Endothelial cell (in vitro differentiated cells): Measurements from ENCODE around the gene STK11. TPM values are rescaled to one million over a fixed set of nuclear protein-coding genes. Genes with fewer than 3 reads are reported as not detected.

ENCODE experiments used
- DNase-seq: peaks from one replicate; pipeline ENCODE4 v3.0.0; 2021; ENCODE audit warnings: low spot score
- H3K27ac Mint-ChIP-seq: one replicate; pipeline ENCODE4 v1.8.0; 2021; ENCODE audit warnings: mixed read lengths, inconsistent platforms; ENCODE audit not compliant: unreplicated experiment
- H3K27me3 Mint-ChIP-seq: one replicate; pipeline ENCODE4 v1.8.0; 2021; ENCODE audit warnings: mild to moderate bottlenecking, moderate library complexity, mixed read lengths, inconsistent platforms; ENCODE audit not compliant: unreplicated experiment
- H3K36me3 Mint-ChIP-seq: one replicate; pipeline ENCODE4 v1.8.0; 2021; ENCODE audit warnings: mild to moderate bottlenecking, low read depth, mixed read lengths, inconsistent platforms; ENCODE audit not compliant: unreplicated experiment
- H3K4me1 Mint-ChIP-seq: one replicate; pipeline ENCODE4 v1.8.0; 2021; ENCODE audit warnings: mild to moderate bottlenecking, mixed read lengths, inconsistent platforms; ENCODE audit not compliant: unreplicated experiment
- H3K4me3 Mint-ChIP-seq: one replicate; pipeline ENCODE4 v1.8.0; 2021; ENCODE audit warnings: mild to moderate bottlenecking, mixed read lengths, inconsistent platforms; ENCODE audit not compliant: unreplicated experiment
- H3K9me3 Mint-ChIP-seq: one replicate; pipeline ENCODE4 v1.8.0; 2021; ENCODE audit warnings: mixed read lengths, inconsistent platforms; ENCODE audit not compliant: unreplicated experiment
- total RNA-seq: library from RNA; stranded (reverse); fragmentation: NEBNext Ultra II Directional; extraction: Animal tissue kit (Norgen Biotek cat#: 25700); gene quantifications from one replicate; pipeline ENCODE4 v1.2.1, GENCODE V29; 2021; ENCODE audit not compliant: unreplicated experiment
- TF ChIP-seq, protein P1 (sequence below): fragments of 200-600 bp; sonication (generic); IDR thresholded peaks from one replicate; pipeline ENCODE4 v1.5.0; 2021; ENCODE audit warnings: antibody characterized with exemption; ENCODE audit not compliant: unreplicated experiment

Gene STK11
- total RNA-seq, 1 donor from 2014 or later: 63.9 TPM

DNA sequence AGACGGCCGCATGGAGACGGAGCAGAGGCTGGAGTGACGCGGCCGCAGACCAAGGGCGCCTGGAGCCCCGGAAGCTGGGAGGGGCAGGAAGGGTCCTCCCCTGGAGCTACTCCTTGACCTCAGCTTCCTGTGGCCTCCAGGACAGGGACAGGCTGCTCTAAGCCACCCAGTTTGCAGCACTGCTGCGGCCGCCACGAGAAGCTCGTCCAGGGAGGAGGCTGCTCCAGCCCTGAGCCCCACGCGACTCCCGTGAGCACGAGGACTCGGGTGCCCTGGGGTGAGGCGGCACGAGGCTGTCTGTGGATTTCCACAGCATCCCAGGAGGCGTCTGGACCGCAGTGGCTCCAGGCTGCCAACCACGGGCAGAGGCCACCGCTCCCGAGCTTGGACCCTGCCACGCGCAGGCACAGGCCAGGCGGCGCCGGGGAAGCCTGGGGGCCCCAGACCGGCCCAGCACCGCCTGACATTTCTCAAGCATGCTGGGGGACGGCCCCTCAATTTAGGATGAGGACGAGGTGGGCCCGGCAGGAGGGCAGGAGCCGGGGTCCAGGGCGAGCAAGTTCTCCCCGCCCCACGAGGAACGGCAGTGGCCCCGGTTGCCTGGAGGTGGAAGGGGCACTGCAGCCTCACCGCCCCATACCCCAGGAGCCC is 42.2 kb upstream of the STK11 start:
- TF ChIP-seq, protein P1, sequence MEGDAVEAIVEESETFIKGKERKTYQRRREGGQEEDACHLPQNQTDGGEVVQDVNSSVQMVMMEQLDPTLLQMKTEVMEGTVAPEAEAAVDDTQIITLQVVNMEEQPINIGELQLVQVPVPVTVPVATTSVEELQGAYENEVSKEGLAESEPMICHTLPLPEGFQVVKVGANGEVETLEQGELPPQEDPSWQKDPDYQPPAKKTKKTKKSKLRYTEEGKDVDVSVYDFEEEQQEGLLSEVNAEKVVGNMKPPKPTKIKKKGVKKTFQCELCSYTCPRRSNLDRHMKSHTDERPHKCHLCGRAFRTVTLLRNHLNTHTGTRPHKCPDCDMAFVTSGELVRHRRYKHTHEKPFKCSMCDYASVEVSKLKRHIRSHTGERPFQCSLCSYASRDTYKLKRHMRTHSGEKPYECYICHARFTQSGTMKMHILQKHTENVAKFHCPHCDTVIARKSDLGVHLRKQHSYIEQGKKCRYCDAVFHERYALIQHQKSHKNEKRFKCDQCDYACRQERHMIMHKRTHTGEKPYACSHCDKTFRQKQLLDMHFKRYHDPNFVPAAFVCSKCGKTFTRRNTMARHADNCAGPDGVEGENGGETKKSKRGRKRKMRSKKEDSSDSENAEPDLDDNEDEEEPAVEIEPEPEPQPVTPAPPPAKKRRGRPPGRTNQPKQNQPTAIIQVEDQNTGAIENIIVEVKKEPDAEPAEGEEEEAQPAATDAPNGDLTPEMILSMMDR: no peak
- H3K4me3 Mint-ChIP-seq: peak overlapping the region; percentile 37
- H3K36me3 Mint-ChIP-seq: peaks cover 7% of the 10 kb centered on the region
- H3K27ac Mint-ChIP-seq: peak overlapping the region; percentile 61
- peaks cover 3% of the 10 kb centered on the region for H3K4me1 Mint-ChIP-seq
- peaks cover 2% of the 10 kb centered on the region for H3K27me3 Mint-ChIP-seq
- no peak for DNase-seq
- H3K9me3 Mint-ChIP-seq: no peaks in the 10 kb centered on the region

DNA sequence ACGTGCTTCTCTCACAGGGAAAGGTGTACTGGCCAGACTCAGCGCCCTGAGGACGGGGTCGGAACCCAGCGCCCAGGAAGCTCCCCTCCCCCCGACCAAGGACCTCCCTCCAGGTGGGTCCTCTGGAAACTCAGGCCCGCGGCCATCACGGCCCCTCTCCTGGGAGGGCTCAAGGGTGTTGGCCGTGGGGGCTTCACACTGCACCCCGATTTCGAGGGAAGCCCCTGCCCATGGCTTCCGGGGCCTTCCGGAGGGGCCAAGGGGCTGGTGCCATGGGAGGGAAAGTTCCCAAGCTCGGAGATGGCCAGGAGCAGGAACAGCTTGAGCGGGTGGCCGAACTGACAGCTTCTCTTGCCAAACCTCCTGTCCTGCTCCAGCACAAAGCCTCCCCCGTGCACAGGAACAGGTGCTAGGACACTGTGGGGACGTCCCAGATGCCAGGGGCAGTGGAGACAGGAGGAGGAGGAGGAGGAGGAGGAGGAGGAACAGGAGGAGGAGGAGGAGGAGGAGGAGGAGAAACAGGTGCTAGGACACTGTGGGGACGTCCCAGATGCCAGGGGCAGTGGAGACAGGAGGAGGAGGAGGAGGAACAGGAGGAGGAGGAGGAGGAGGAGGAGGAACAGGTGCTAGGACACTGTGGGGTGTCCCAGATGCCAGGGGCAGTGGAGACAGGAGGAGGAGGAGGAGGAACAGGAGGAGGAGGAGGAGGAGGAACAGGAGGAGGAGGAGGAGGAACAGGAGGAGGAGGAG is 41.5 kb upstream of the STK11 start:
- H3K27me3 Mint-ChIP-seq: peaks cover 2% of the 10 kb centered on the region
- TF ChIP-seq, protein P1: no peak
- H3K9me3 Mint-ChIP-seq: no peaks in the 10 kb centered on the region
- no peak overlapping the region for H3K4me3 Mint-ChIP-seq
- peaks cover 3% of the 10 kb centered on the region for H3K4me1 Mint-ChIP-seq
- DNase-seq: no peak
- H3K36me3 Mint-ChIP-seq: peaks cover 7% of the 10 kb centered on the region
- H3K27ac Mint-ChIP-seq: no peak overlapping the region

DNA sequence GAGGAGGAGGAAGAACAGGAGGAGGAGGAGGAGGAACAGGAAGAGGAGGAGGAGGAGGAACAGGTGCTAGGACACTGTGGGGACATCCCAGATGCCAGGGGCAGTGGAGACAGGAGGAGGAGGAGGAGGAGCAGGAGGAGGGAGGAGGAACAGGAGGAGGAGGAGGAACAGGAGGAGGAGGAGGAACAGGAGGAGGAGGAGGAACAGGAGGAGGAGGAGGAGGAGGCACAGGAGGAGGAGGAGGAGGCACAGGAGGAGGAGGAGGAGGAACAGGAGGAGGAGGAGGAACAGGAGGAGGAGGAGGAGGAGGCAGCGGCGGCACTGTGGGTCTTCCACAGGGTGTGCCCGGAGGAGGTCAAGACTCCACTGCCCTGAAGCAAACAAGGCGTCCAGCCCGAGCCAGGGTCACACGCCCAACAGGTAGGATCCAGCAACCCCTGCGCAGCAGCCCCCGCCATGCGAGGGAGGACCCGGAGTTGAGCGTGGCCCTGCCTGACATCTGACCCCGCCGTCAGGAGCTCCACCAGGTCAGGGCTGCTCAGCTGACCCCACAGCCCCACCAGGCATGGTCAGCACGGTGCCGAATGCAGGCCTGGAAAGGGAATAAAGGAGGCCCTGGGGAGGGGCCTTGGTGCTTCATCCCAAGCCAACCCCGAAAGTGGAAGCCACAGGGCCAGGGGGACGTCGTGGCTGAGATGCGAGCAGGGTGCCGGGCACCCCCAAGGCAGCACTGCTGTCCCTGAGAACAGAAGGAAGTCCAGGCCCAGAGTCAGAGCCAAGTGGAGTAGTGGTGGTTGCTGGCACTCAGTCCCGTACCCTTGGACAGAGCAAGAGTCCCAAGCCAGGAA is 40.7 kb upstream of the STK11 start:
- DNase-seq: no peak
- no peak overlapping the region for H3K4me3 Mint-ChIP-seq
- no peak overlapping the region for H3K27ac Mint-ChIP-seq
- H3K9me3 Mint-ChIP-seq: no peaks in the 10 kb centered on the region
- peaks cover 2% of the 10 kb centered on the region for H3K27me3 Mint-ChIP-seq
- H3K36me3 Mint-ChIP-seq: peaks cover 11% of the 10 kb centered on the region
- peaks cover 3% of the 10 kb centered on the region for H3K4me1 Mint-ChIP-seq
- TF ChIP-seq, protein P1: no peak

DNA sequence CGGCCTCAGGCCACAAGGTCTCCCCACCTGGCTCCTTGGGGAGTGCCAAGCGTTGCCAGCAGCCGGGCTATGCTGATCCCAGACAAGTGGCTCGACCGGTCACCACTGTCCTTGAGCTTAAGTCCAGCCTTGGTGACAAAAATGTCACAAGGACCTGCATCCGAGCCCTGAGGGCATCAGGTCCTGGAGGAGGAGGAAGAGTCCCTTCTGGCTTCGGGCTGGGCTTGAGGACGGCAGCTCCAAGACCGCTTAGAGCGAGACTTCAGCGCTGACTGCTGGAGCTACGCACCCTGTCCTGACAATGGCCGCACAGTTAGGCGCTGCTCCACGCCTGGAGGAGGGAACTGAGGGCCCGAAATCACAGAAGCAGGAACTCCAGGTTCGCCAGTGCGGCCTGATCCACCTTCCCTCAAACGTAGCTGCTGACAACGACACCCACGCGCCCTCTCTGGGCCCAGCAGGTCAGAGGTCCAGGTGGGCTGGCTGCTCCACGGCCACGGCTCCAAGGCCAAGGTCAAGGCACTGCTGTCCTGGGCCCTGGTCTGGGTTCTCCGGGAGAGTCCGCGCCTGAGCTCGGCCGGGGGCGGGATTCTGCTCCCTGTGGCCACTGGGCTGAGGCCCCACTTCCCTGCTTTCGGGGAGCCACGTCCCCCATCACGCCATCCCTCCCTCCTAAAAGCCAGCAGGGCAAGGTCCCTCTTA is 38.6 kb upstream of the STK11 start:
- TF ChIP-seq, protein P1: no peak
- DNase-seq: no peak
- Mint-ChIP-seq H3K4me3 (no peak overlapping the region), H3K9me3 (no peaks in the 10 kb centered on the region), H3K4me1 (peaks cover 10% of the 10 kb centered on the region), H3K27me3 (peaks cover 13% of the 10 kb centered on the region), H3K36me3 (peaks cover 17% of the 10 kb centered on the region), H3K27ac (no peak overlapping the region)
